Heart right ventricle (tissue), 16 donors: ENCODE results near the gene CFAP54. TPM values are rescaled to one million over a fixed set of nuclear protein-coding genes. Genes with fewer than 3 reads are reported as not detected.

ENCODE experiments used
- ATAC-seq, 8 donors: fragments of 200-7000 bp; cut with Tn5 transposase; one replicate each; pipeline ENCODE4 v1.9.1; 2020; ENCODE audit warnings: mild to moderate bottlenecking in 8 of 8, moderate library complexity in 8 of 8, moderate number of reproducible peaks in 1 of 8
- DNase-seq, 2 donors: peaks; one replicate each; pipeline ENCODE4 v3.0.0-alpha.2; 2020
- H3K27ac ChIP-seq, 10 donors: fragments of 200-600 bp; sonication (generic) in 2 of 10; one replicate each; pipeline versions ENCODE4 v1.5.0 to v1.8.0; 2020 to 2022; ENCODE audit warnings: mild to moderate bottlenecking in 3 of 10
- H3K27me3 ChIP-seq, 7 donors: fragments of 200-600 bp; one replicate each; pipeline ENCODE4 v1.8.0; 2021 to 2022; ENCODE audit warnings: mild to moderate bottlenecking in 2 of 7
- H3K36me3 ChIP-seq, 9 donors: fragments of 200-600 bp; sonication (generic) in 1 of 9; one replicate each; pipeline versions ENCODE4 v1.5.0 to v1.8.0; 2020 to 2022; ENCODE audit warnings: mild to moderate bottlenecking in 2 of 9
- H3K4me1 ChIP-seq, 9 donors: fragments of 200-600 bp; sonication (generic) in 1 of 9; one replicate each; pipeline versions ENCODE4 v1.5.0 to v1.8.0; 2020 to 2022; ENCODE audit warnings: mild to moderate bottlenecking in 4 of 9
- H3K4me3 ChIP-seq, 10 donors: fragments of 200-600 bp; sonication (generic) in 2 of 10; one replicate each; pipeline versions ENCODE4 v1.5.0 to v1.8.0; 2020 to 2022; ENCODE audit warnings: mild to moderate bottlenecking in 7 of 10, moderate library complexity in 2 of 10
- H3K9me3 ChIP-seq, 11 donors: fragments of 200-600 bp in 10 of 11; sonication (generic) in 2 of 11; one replicate each; pipeline versions ENCODE4 v1.5.0 to v1.8.0; 2013 to 2022; ENCODE audit warnings: mild to moderate bottlenecking in 2 of 11, control low read depth in 1 of 11, moderate library complexity in 1 of 11
- WGBS, 2 donors: extraction: QIAGEN DNeasy Blood & Tissue Kit; methylation state at CpG; one replicate each; pipeline ENCODE4 v1.1.7; 2013; ENCODE audit warnings: inconsistent platforms in 1 of 2; 5-methylcytosine and 5-hydroxymethylcytosine counted together
- intact Hi-C, 10 donors: fragments of 100-400 bp; cut with DNase I; formaldehyde crosslinking; loops; one replicate each; pipeline versions ENCODE4 v1.11.1 to v1.14.2; 2022
- polyA plus RNA-seq, 2 donors: library from polyadenylated mRNA; stranded (reverse); fragments of 200-250 nt; gene quantifications; one replicate each; pipeline ENCODE4 v1.2.3, GENCODE V29; 2013
- total RNA-seq, 10 donors: library from RNA; stranded (reverse); fragmentation: NEBNext Ultra II Directional in 3 of 10; extraction: Animal tissue kit (Norgen Biotek cat#: 25700) in 3 of 10; gene quantifications; one replicate each; pipeline versions ENCODE4 v1.2.1 to v1.2.4, GENCODE V29; 2021 to 2023
- TF ChIP-seq, protein P1 (sequence below), 9 donors: fragments of 200-600 bp; sonication (generic) in 2 of 9; IDR thresholded peaks; one replicate each; pipeline versions ENCODE4 v1.5.0 to v1.8.0; 2021 to 2022; ENCODE audit warnings: antibody characterized with exemption in 9 of 9, mild to moderate bottlenecking in 5 of 9, moderate library complexity in 1 of 9
- donor health status: Arrhythmogenic right ventricular cardiomyopathy.
- donor health status: ischemic (EF 13 %, LVEDD 7.1; RV severe dilation, severe dysfunction).
- donor health status: healthy with polysubstance abuse.
- donor health status: DM: no; HTN: yes; CAD: no.
- donor health status: DM: no; HTN: no; CAD: no.
- donor health status: ischemic (EF 25% LVEDD 6.9; RV normal size, moderate dysfunction).
- donor health status: ischemic (EF 25% LVEDD 5.7; RV mildly dilated, moderate dysfunction).
- donor health status: healthy.
- donor health status: DM: yes; HTN: yes; CAD: no.
- donor health status: Ischemic cardiomyopathy.
- donor health status: ischemic (EF 35%, LVEDD 5.7; RV mildly dilated, moderate dysfunction).
- donor health status: nonischemic (EF 11% LVEDD 7.7; RV severe dilation, severe dysfunction).
- donor health status: DM: yes; HTN: yes; CAD: no.
- donor health status: PGD.
- donor health status: ischemic (EF 29% LVEDD 5.4; RV normal size, mild dysfunction).
- donor health status: nonischemic (EF 23%, LVEDD 6.1; RV moderate dilation, normal function).

The CFAP54 gene
- total and polyA plus RNA-seq, 12 donors = 0.07 to 0.35 (median 0.21) TPM; not detected in 2

- peaks cover 0 to 6% (median 0%) of the 10 kb centered on the region in 11 donors for H3K9me3 ChIP-seq
- no peak for DNase-seq
These were observed 280.0 kb downstream of the CFAP54 start for GRCh38 chr12:96769400-96769799.

GRCh38 chr12:96770219-96771102, 281.1 kb downstream of the CFAP54 start:
- 57 to 64% methylated on average over 3 of the region's 3 CpGs for WGBS, 2 donors
- Histone ChIP-seq H3K4me1 (no peaks in the 10 kb centered on the region), H3K9me3 (peaks cover 0 to 6% (median 0%) of the 10 kb centered on the region in 11 donors)

More at GRCh38 chr12:96769400-96769799, 280.0 kb downstream of the CFAP54 start:
- intact Hi-C loops = no loop called here
- Histone ChIP-seq H3K4me1 (no peaks in the 10 kb centered on the region), H3K27me3 (no peaks in the 10 kb centered on the region), H3K4me3 (no peak overlapping the region), H3K36me3 (no peaks in the 10 kb centered on the region), H3K27ac (no peak overlapping the region)
- TF ChIP-seq, protein P1, sequence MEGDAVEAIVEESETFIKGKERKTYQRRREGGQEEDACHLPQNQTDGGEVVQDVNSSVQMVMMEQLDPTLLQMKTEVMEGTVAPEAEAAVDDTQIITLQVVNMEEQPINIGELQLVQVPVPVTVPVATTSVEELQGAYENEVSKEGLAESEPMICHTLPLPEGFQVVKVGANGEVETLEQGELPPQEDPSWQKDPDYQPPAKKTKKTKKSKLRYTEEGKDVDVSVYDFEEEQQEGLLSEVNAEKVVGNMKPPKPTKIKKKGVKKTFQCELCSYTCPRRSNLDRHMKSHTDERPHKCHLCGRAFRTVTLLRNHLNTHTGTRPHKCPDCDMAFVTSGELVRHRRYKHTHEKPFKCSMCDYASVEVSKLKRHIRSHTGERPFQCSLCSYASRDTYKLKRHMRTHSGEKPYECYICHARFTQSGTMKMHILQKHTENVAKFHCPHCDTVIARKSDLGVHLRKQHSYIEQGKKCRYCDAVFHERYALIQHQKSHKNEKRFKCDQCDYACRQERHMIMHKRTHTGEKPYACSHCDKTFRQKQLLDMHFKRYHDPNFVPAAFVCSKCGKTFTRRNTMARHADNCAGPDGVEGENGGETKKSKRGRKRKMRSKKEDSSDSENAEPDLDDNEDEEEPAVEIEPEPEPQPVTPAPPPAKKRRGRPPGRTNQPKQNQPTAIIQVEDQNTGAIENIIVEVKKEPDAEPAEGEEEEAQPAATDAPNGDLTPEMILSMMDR (IDR thresholded peaks at IDR 0.05) = no peak
- no peak for ATAC-seq
- 82 to 85% methylated on average over 7 of the region's 7 CpGs for WGBS, 2 donors

DNA sequence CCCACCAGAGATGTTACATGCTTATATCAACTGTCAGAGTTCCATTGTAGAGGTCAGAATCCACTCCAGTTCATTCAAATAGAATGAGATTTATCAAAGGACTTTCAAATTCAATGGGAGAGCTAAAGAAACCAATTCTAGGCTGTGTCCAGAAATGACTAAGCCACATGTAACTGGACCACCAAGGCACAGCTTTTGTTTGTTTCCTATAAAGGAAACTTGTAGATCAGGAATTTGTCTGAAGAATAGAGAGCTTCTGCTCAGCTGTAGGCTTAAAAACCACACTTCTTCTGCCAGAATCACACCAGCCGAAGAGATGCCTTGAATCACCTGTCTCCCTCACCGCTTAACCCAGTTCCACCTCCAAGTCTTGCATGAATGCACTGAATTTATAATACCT, 283.7 kb downstream of the CFAP54 start:
- Histone ChIP-seq H3K27me3 (no peaks in the 10 kb centered on the region), H3K36me3 (no peaks in the 10 kb centered on the region), H3K4me3 (no peak overlapping the region), H3K9me3 (peaks cover 0 to 6% (median 0%) of the 10 kb centered on the region in 11 donors), H3K4me1 (no peaks in the 10 kb centered on the region), H3K27ac (no peak overlapping the region)
- TF ChIP-seq, protein P1 (IDR thresholded peaks at IDR 0.05) = no peak
- intact Hi-C loops = no loop called here
- no peak for ATAC-seq
- 96 to 100% methylated on average over 2 of the region's 2 CpGs for WGBS, 2 donors
- DNase-seq = no peak

More at GRCh38 chr12:96770219-96771102, 281.1 kb downstream of the CFAP54 start:
- intact Hi-C loops = no loop called here
- TF ChIP-seq, protein P1 (IDR thresholded peaks at IDR 0.05) = no peak
- H3K27me3 ChIP-seq = no peaks in the 10 kb centered on the region
- H3K36me3 ChIP-seq = no peaks in the 10 kb centered on the region
- ATAC-seq = no peak
- no peak overlapping the region for H3K4me3 ChIP-seq
- H3K27ac ChIP-seq = no peak overlapping the region
- no peak for DNase-seq

DNA sequence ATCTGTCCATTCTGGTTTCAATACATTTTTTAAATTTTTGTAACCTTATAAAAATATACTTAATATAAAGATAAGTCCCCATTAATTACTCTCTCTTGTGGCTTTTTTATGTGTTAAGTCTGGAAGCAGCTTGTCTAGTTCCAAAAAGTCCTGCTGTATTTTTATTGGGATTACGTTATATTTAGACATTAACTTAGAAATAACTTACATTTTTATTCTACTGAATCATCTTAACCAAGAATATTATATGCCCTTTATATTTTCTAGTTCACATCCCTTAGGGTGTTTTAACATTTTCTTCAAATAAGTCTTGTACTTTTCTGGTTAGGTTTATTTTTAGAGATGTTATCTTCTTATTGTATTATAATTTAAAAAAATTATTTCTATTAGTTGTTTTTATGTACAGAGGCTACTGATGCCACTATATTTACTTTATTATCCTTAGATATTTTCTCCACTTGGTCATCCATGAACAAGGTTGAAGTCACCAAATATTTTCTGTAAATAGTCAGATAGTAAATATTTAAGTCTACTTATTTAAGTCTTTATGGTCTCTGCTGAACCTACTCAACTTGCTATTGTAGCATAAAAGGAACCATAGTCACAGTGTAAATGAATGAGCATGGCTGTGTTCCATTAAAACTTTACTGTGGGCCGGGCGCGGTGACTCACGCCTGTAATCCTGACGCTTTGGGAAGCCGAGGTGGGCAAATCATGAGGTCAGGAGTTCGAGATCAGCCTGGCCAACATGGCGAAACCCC, 285.3 kb downstream of the CFAP54 start:
- DNase-seq (no peak), ATAC-seq (no peak)
- H3K27me3 ChIP-seq = no peaks in the 10 kb centered on the region
- H3K4me1 ChIP-seq = no peaks in the 10 kb centered on the region
- no peaks in the 10 kb centered on the region for H3K36me3 ChIP-seq
- H3K27ac ChIP-seq = no peak overlapping the region
- no peak overlapping the region for H3K4me3 ChIP-seq
- intact Hi-C loops = no loop called here
- peaks cover 0 to 6% (median 0%) of the 10 kb centered on the region in 11 donors for H3K9me3 ChIP-seq
- 84 to 93% methylated on average over 9 of the region's 9 CpGs for WGBS, 2 donors
- TF ChIP-seq, protein P1 (IDR thresholded peaks at IDR 0.05) = no peak
